ENCODE results near the gene ERRFI1. TPM values are rescaled to one million over a fixed set of nuclear protein-coding genes. Genes with fewer than 3 reads are reported as not detected.
A peak's percentile ranks its signal among the peaks of the same experiment; 100 is the strongest.

The ERRFI1 gene
- total RNA-seq, 1 donor = 106 TPM

GRCh38 chr1:8003438-8004112 lies 22.5 kb downstream of the ERRFI1 start:
- DNase-seq (ENCODE audit: low read depth) = no peak
- TF ChIP-seq CTCF (IDR thresholded peaks at IDR 0.05; ENCODE audit: insufficient read depth, low read length) = no peak
- H3K4me3 ChIP-seq (ENCODE audit: low read depth, low read length) = no peak overlapping the region

- DNase-seq (ENCODE audit: low read depth) = no peak
- no peak overlapping the region for H3K4me3 ChIP-seq (ENCODE audit: low read depth, low read length)
- TF ChIP-seq CTCF (IDR thresholded peaks at IDR 0.05; ENCODE audit: insufficient read depth, low read length) = no peak
Observed at GRCh38 chr1:8002921-8003320, 23.2 kb downstream of the ERRFI1 start.

- DNase-seq (ENCODE audit: low read depth) = no peak
- no peak for TF ChIP-seq CTCF (IDR thresholded peaks at IDR 0.05; ENCODE audit: insufficient read depth, low read length)
- no peak overlapping the region for H3K4me3 ChIP-seq (ENCODE audit: low read depth, low read length)
Observed at GRCh38 chr1:8002329-8002910, 23.7 kb downstream of the ERRFI1 start.

- DNase-seq (ENCODE audit: low read depth) = no peak
- no peak for TF ChIP-seq CTCF (IDR thresholded peaks at IDR 0.05; ENCODE audit: insufficient read depth, low read length)
Observed at GRCh38 chr1:7995437-7995836, 30.7 kb downstream of the ERRFI1 start.

GRCh38 chr1:7994827-7995226 lies 31.3 kb downstream of the ERRFI1 start:
- no peak overlapping the region for H3K4me3 ChIP-seq (ENCODE audit: low read depth, low read length)
- no peak for DNase-seq (ENCODE audit: low read depth)
- no peak for TF ChIP-seq CTCF (IDR thresholded peaks at IDR 0.05; ENCODE audit: insufficient read depth, low read length)

More at GRCh38 chr1:7995437-7995836, 30.7 kb downstream of the ERRFI1 start:
- no peak overlapping the region for H3K4me3 ChIP-seq (ENCODE audit: low read depth, low read length)

- TF ChIP-seq CTCF (IDR thresholded peaks at IDR 0.05; ENCODE audit: insufficient read depth, low read length) = no peak
- peak; percentile 50 for DNase-seq (ENCODE audit: low read depth)
- no peak overlapping the region for H3K4me3 ChIP-seq (ENCODE audit: low read depth, low read length)
Observed at GRCh38 chr1:7993593-7994479, 32.3 kb downstream of the ERRFI1 start.
